ENCODE results near the gene PLA2G2E.

Gene PLA2G2E, protein sequence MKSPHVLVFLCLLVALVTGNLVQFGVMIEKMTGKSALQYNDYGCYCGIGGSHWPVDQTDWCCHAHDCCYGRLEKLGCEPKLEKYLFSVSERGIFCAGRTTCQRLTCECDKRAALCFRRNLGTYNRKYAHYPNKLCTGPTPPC

GRCh38 chr1:19923137-19923952 is at the start of gene PLA2G2E:
Gene PLA2G2E, minus strand, starts transcription at chr1:19923617. Its CDS starts 58 bp downstream, at chr1:19923559.
- in situ Hi-C loops (cut with HindIII; ENCODE audit: low pct_ligation_motif_present, low pct_unique_long_range_greater_than_20kb, low sequenced_read_pairs), result no loop called here
- DNase-seq, result no peak

GRCh38 chr1:19971664-19972063 is 48.2 kb upstream of the PLA2G2E start:
- in situ Hi-C loops (cut with HindIII; ENCODE audit: low pct_ligation_motif_present, low pct_unique_long_range_greater_than_20kb, low sequenced_read_pairs), result no loop called here
- DNase-seq, result no peak

- in situ Hi-C loops (cut with HindIII; ENCODE audit: low pct_ligation_motif_present, low pct_unique_long_range_greater_than_20kb, low sequenced_read_pairs), result no loop called here
- DNase-seq, result no peak
Measured at GRCh38 chr1:19969898-19970660, 46.7 kb upstream of the PLA2G2E start.

DNA sequence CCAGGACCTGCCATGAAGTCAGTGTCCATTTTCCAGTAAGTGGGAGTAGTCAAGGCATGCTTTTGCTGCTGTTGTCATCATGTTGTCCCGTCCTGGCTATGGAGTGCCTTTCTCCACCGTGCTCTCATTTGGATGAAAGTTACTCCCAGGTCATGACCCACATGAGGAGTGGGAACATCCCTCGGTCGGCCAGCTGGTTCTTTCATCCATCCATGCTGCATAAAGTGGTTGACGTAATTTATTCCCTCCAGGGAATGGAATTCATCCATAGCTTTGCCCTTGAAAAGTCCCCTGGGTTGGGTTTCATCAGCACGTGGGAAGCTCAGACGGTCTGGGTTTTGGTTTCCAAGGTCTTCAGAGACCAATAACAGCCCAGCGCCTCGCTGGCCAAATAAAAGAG is 44.4 kb upstream of the PLA2G2E start:
- in situ Hi-C loops (cut with HindIII; ENCODE audit: low pct_ligation_motif_present, low pct_unique_long_range_greater_than_20kb, low sequenced_read_pairs), result no loop called here
- DNase-seq, result no peak

GRCh38 chr1:19964542-19964941 is 41.1 kb upstream of the PLA2G2E start:
- in situ Hi-C loops (cut with HindIII; ENCODE audit: low pct_ligation_motif_present, low pct_unique_long_range_greater_than_20kb, low sequenced_read_pairs), result no loop called here
- DNase-seq, result no peak

DNA sequence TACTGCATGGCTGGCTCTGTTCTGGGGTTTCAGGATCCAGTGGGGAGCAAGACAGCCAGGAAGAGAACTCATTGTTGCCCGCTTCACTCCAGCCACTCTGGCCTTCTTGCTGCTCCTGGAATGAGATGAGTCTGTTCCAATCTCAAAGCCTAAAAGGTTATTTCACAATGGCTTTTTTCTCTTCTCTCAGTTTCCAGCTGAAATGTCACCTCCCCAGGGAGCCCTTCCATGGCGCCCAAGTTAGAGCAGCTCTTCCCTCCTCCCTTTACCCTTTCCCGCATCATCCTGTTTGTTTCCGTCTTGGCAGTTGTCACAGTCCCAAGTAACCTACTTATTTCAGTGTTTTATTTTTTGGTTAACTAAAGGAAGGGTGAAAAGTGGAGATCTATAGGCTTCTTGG is 40.2 kb upstream of the PLA2G2E start:
- in situ Hi-C loops (cut with HindIII; ENCODE audit: low pct_ligation_motif_present, low pct_unique_long_range_greater_than_20kb, low sequenced_read_pairs), result no loop called here
- DNase-seq, result no peak

GRCh38 chr1:19960591-19960990 is 37.2 kb upstream of the PLA2G2E start:
- in situ Hi-C loops (cut with HindIII; ENCODE audit: low pct_ligation_motif_present, low pct_unique_long_range_greater_than_20kb, low sequenced_read_pairs), result no loop called here
- DNase-seq, result no peak

DNA sequence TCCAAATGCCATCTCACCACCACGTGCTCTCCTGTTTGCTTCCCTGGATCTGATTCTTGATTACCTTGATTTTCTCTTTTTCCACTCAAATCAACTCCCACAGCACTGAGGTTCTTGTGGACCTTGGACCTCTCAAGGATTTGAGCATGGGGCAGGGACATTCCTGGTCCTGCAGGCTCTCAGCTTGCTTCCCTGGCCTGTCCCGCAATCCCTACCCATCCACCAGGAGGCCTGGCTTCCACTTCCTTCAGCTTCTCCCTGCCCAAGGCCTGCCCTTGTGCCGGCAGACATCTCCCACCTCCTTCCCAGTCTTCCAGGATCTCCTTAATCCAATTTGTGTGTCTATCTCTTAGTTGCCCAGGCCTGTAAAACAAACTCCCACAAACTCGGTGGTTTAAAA is 34.4 kb upstream of the PLA2G2E start:
- no peak for DNase-seq
- in situ Hi-C loops (cut with HindIII; ENCODE audit: low pct_ligation_motif_present, low pct_unique_long_range_greater_than_20kb, low sequenced_read_pairs), result no loop called here

- in situ Hi-C loops (cut with HindIII; ENCODE audit: low pct_ligation_motif_present, low pct_unique_long_range_greater_than_20kb, low sequenced_read_pairs), result no loop called here
Measured at GRCh38 chr1:19955534-19956170, 32.2 kb upstream of the PLA2G2E start.

DNA sequence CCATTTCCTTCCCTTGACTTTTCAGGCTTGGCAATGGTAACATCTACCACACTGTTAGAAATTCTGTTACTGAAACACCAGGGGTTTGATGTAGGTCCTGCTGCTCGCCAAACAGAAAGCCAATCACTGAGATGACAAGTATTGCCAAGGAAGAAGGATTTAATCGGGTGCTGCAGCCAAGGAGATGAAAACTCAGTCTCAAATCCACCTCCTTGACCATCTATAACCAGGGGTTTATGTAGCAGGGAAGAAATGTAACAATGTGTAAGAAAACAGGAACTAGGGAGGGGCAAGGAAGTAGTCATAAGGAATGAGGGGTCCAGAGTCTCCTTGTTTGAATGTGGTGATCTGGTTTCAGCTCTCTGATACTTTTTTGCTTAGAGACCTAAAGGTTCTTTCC is 30.6 kb upstream of the PLA2G2E start:
- no peak for DNase-seq
- in situ Hi-C loops (cut with HindIII; ENCODE audit: low pct_ligation_motif_present, low pct_unique_long_range_greater_than_20kb, low sequenced_read_pairs), result no loop called here

More at GRCh38 chr1:19955534-19956170, 32.2 kb upstream of the PLA2G2E start:
- no peak for DNase-seq

- DNase-seq, result peak; percentile 5
- in situ Hi-C loops (cut with HindIII; ENCODE audit: low pct_ligation_motif_present, low pct_unique_long_range_greater_than_20kb, low sequenced_read_pairs), result no loop called here
Measured at GRCh38 chr1:19949016-19949415, 25.6 kb upstream of the PLA2G2E start.

- DNase-seq, result no peak
- in situ Hi-C loops (cut with HindIII; ENCODE audit: low pct_ligation_motif_present, low pct_unique_long_range_greater_than_20kb, low sequenced_read_pairs), result no loop called here
Measured at GRCh38 chr1:19946971-19947370, 23.6 kb upstream of the PLA2G2E start.

- no peak for DNase-seq
- in situ Hi-C loops (cut with HindIII; ENCODE audit: low pct_ligation_motif_present, low pct_unique_long_range_greater_than_20kb, low sequenced_read_pairs), result no loop called here
Measured at GRCh38 chr1:19946331-19946751, 22.9 kb upstream of the PLA2G2E start.

GRCh38 chr1:19945914-19946313 is 22.5 kb upstream of the PLA2G2E start:
- DNase-seq, result no peak
- in situ Hi-C loops (cut with HindIII; ENCODE audit: low pct_ligation_motif_present, low pct_unique_long_range_greater_than_20kb, low sequenced_read_pairs), result no loop called here

- in situ Hi-C loops (cut with HindIII; ENCODE audit: low pct_ligation_motif_present, low pct_unique_long_range_greater_than_20kb, low sequenced_read_pairs), result no loop called here
- no peak for DNase-seq
Measured at GRCh38 chr1:19942657-19943056, 19.2 kb upstream of the PLA2G2E start.

DNA sequence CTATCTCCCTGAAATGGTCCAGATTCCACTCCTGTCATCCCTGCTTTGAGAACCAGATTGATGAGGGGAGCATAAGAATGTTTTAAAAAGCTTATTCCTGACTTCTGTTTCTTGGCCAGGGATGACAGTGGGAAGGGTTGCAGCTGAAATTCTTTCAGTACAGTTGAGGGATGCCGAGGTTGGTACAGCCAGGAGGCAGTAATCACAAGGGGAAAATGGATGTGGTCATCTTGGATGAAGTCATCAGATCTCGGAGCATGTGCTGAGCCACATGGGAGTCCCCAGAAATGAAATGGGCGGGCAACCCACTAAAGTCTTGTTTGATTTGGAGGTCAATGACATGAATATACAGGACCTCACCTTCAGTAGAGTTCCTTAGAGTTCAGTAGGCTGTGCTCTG is 18.7 kb upstream of the PLA2G2E start:
- in situ Hi-C loops (cut with HindIII; ENCODE audit: low pct_ligation_motif_present, low pct_unique_long_range_greater_than_20kb, low sequenced_read_pairs), result no loop called here
- no peak for DNase-seq

- DNase-seq, result no peak
- in situ Hi-C loops (cut with HindIII; ENCODE audit: low pct_ligation_motif_present, low pct_unique_long_range_greater_than_20kb, low sequenced_read_pairs), result no loop called here
Measured at GRCh38 chr1:19941206-19941568, 17.8 kb upstream of the PLA2G2E start.

DNA sequence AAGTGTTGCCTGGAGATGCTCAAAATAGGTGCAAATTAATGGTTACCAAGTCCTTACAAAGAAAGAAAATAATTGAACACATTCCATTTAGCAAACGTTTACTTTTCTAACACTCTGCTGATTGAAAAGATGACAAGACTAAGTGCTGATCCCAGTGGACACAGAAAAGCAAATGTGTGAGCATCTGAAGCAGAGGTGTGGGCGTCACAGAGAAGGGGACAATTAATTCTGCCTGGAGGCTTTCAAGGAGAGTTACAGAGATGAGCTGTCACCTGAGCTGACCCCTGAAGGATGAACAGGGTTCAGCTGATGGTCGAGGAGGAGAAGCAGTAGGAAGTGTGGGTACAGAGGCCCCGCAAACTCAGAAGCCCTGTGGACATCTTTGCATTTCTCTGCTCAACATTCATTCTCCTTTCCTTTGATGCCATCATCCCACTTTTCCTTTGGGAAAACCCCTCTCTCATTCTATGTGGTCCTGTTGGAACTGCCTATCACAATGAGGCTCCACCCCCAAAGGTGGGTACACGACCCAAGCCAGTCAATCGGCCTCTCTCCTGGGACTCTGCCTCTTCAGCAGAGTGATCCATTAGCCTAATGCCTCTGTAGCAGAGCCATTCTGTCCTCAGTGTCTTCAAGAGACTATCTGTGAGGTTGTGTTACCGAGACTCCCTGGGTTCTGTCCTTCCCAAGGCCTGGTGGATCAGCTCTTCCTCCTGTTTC is 17.2 kb upstream of the PLA2G2E start:
- in situ Hi-C loops (cut with HindIII; ENCODE audit: low pct_ligation_motif_present, low pct_unique_long_range_greater_than_20kb, low sequenced_read_pairs), result no loop called here
- no peak for DNase-seq

GRCh38 chr1:19938472-19938871 is 15.1 kb upstream of the PLA2G2E start:
- in situ Hi-C loops (cut with HindIII; ENCODE audit: low pct_ligation_motif_present, low pct_unique_long_range_greater_than_20kb, low sequenced_read_pairs), result no loop called here
- DNase-seq, result no peak

Data from ACHN (cell line).